Endothelial cell (in vitro differentiated cells): ENCODE data around the gene ARHGAP24. TPM values are rescaled to one million over a fixed set of nuclear protein-coding genes. Genes with fewer than 3 reads are reported as not detected.

Experiments used
- DNase-seq: peaks from one replicate; pipeline ENCODE4 v3.0.0; 2021; ENCODE audit warnings: low spot score
- H3K27ac Mint-ChIP-seq: one replicate; pipeline ENCODE4 v1.8.0; 2021; ENCODE audit warnings: mixed read lengths, inconsistent platforms; ENCODE audit not compliant: unreplicated experiment
- H3K27me3 Mint-ChIP-seq: one replicate; pipeline ENCODE4 v1.8.0; 2021; ENCODE audit warnings: mild to moderate bottlenecking, moderate library complexity, mixed read lengths, inconsistent platforms; ENCODE audit not compliant: unreplicated experiment
- H3K36me3 Mint-ChIP-seq: one replicate; pipeline ENCODE4 v1.8.0; 2021; ENCODE audit warnings: mild to moderate bottlenecking, low read depth, mixed read lengths, inconsistent platforms; ENCODE audit not compliant: unreplicated experiment
- H3K4me1 Mint-ChIP-seq: one replicate; pipeline ENCODE4 v1.8.0; 2021; ENCODE audit warnings: mild to moderate bottlenecking, mixed read lengths, inconsistent platforms; ENCODE audit not compliant: unreplicated experiment
- H3K4me3 Mint-ChIP-seq: one replicate; pipeline ENCODE4 v1.8.0; 2021; ENCODE audit warnings: mild to moderate bottlenecking, mixed read lengths, inconsistent platforms; ENCODE audit not compliant: unreplicated experiment
- H3K9me3 Mint-ChIP-seq: one replicate; pipeline ENCODE4 v1.8.0; 2021; ENCODE audit warnings: mixed read lengths, inconsistent platforms; ENCODE audit not compliant: unreplicated experiment
- total RNA-seq: library from RNA; stranded (reverse); fragmentation: NEBNext Ultra II Directional; extraction: Animal tissue kit (Norgen Biotek cat#: 25700); gene quantifications from one replicate; pipeline ENCODE4 v1.2.1, GENCODE V29; 2021; ENCODE audit not compliant: unreplicated experiment
- TF ChIP-seq, protein P1 (sequence below): fragments of 200-600 bp; sonication (generic); IDR thresholded peaks from one replicate; pipeline ENCODE4 v1.5.0; 2021; ENCODE audit warnings: antibody characterized with exemption; ENCODE audit not compliant: unreplicated experiment

Gene ARHGAP24
- total RNA-seq, 1 donor from 2014 or later = 5.0 TPM

DNA sequence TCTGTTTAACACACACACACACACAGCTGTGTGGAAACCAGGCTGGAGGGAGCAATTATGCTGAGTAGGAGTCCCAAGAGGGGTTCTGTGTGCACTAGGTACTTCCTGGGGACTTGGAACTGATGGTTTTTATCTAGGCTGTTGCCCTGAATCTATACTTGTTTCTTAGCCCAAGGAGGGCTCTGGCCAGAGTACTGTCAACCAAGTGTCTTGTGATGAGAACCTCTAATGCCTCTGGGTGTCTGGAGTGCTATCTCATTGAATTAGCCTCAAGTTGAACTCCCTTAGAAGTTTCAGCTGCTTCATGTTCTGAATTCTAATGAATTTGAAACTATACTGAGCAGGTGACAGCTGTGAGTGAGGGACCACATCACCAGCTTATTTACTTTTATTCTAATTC is 16.6 kb downstream of the ARHGAP24 start:
- Mint-ChIP-seq H3K27ac (no peak overlapping the region), H3K4me3 (no peak overlapping the region), H3K27me3 (no peaks in the 10 kb centered on the region), H3K36me3 (no peaks in the 10 kb centered on the region), H3K4me1 (peaks cover 5% of the 10 kb centered on the region), H3K9me3 (no peaks in the 10 kb centered on the region)
- DNase-seq = no peak
- TF ChIP-seq, protein P1, sequence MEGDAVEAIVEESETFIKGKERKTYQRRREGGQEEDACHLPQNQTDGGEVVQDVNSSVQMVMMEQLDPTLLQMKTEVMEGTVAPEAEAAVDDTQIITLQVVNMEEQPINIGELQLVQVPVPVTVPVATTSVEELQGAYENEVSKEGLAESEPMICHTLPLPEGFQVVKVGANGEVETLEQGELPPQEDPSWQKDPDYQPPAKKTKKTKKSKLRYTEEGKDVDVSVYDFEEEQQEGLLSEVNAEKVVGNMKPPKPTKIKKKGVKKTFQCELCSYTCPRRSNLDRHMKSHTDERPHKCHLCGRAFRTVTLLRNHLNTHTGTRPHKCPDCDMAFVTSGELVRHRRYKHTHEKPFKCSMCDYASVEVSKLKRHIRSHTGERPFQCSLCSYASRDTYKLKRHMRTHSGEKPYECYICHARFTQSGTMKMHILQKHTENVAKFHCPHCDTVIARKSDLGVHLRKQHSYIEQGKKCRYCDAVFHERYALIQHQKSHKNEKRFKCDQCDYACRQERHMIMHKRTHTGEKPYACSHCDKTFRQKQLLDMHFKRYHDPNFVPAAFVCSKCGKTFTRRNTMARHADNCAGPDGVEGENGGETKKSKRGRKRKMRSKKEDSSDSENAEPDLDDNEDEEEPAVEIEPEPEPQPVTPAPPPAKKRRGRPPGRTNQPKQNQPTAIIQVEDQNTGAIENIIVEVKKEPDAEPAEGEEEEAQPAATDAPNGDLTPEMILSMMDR = no peak

DNA sequence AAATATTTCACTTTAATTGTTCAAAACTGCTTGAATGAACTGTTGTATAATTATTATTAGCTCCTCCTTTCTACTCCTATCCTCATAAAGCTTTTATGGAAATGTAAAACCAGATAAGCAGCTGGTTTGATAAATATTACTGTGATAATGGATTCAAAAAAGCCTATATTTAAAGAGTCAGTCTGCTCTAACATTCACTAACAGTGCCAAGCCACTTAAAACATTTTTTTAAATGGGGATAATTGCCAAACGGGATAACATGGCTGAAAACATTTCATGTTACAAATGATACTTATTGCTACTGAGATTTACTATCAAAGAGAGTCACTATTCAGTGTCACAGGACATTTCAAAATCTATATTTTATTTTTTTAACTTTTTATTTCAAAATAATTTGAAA is 17.4 kb downstream of the ARHGAP24 start:
- Mint-ChIP-seq H3K36me3 (no peaks in the 10 kb centered on the region), H3K27me3 (no peaks in the 10 kb centered on the region), H3K4me3 (no peak overlapping the region), H3K27ac (no peak overlapping the region), H3K4me1 (peaks cover 5% of the 10 kb centered on the region), H3K9me3 (no peaks in the 10 kb centered on the region)
- TF ChIP-seq, protein P1 = no peak
- no peak for DNase-seq

DNA sequence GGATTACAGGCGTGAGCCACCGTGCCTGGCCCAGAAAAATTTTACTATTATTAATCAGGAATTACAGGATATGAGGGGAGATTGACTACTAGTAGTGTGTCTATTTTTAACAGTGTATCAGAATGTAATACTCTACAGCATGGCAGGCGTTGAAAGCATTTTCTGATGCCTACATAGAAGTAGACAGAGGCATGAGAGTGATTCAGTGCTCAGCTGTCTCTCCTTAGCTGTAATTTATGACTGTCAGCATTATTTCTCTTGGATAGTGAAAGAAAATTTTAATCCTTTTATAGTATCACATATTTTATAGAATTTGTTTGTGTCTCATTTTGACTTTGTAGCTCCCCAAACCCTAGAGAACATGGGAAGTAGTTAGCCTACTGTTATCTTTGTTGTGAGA is 20.7 kb downstream of the ARHGAP24 start:
- H3K27me3 Mint-ChIP-seq = no peaks in the 10 kb centered on the region
- no peaks in the 10 kb centered on the region for H3K36me3 Mint-ChIP-seq
- no peak overlapping the region for H3K27ac Mint-ChIP-seq
- H3K4me3 Mint-ChIP-seq = no peak overlapping the region
- TF ChIP-seq, protein P1 = no peak
- no peak for DNase-seq
- no peaks in the 10 kb centered on the region for H3K9me3 Mint-ChIP-seq
- peaks cover 5% of the 10 kb centered on the region for H3K4me1 Mint-ChIP-seq

DNA sequence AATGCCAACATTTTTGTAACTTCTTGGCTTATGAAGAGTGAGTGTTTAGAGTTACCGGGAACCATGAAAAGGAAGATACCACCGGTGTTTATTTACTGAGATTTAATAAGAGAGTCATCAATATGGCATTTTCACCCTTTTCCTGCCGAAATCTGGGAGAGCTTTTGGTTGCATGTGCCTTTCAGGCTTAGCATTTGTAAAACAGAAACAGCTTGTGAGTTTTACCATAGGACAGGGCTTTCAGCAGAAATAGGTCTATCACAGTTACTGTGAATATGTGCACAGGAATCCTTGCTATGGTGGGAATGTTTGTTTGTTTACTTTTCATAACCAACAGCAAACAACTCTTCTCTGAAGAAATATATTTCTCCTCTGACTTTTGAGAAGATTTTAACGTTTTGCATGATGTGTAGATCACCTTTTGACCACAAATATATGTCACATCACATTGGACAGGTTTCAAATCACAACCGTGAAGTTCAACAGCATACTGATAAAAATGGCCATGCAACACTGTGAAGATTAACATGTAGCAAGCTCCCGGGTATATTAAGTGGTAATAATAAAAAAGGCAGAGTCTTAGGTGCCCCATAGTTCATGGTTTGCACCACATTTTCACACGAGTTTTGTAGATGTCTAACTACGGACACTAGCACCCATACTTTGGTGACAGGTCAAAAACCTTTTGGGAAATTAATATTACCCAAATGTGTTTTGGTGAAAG is 21.3 kb downstream of the ARHGAP24 start:
- no peak overlapping the region for H3K27ac Mint-ChIP-seq
- TF ChIP-seq, protein P1 = no peak

DNA sequence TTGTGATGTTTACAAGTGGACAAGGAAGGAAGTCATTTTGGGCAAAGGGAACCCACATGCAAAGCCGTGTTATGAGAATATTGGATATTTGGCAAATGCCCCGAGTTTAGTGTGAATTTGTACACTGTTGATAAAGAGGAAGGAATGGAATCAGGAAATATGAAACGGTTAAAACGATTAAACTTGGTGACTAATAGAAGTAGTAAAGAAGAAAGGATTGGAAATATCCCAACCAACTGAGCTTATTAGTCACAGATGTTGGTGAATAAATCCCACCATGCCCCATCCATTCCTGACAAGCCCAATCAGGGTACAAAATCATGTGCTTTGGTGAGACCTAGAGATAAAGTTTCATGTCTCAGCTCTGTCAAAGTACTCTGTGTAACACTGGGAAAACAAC is 22.0 kb downstream of the ARHGAP24 start:
- H3K4me1 Mint-ChIP-seq = peaks cover 4% of the 10 kb centered on the region
- DNase-seq = no peak
- TF ChIP-seq, protein P1 = no peak
- no peak overlapping the region for H3K4me3 Mint-ChIP-seq
- no peaks in the 10 kb centered on the region for H3K36me3 Mint-ChIP-seq
- no peak overlapping the region for H3K27ac Mint-ChIP-seq
- no peaks in the 10 kb centered on the region for H3K27me3 Mint-ChIP-seq
- H3K9me3 Mint-ChIP-seq = no peaks in the 10 kb centered on the region

More for the DNA sequence above, 21.3 kb downstream of the ARHGAP24 start:
- Mint-ChIP-seq H3K4me3 (no peak overlapping the region), H3K4me1 (peaks cover 5% of the 10 kb centered on the region), H3K9me3 (no peaks in the 10 kb centered on the region), H3K27me3 (no peaks in the 10 kb centered on the region), H3K36me3 (no peaks in the 10 kb centered on the region)
- DNase-seq = no peak
